ENCODE measurements around the gene FUT7.
"Not testable (repeated sequence)": the region's sequence is repeated elsewhere in the genome, so short reads cannot be mapped to it uniquely, and the experiment has no call there.

FUT7 gene

DNA sequence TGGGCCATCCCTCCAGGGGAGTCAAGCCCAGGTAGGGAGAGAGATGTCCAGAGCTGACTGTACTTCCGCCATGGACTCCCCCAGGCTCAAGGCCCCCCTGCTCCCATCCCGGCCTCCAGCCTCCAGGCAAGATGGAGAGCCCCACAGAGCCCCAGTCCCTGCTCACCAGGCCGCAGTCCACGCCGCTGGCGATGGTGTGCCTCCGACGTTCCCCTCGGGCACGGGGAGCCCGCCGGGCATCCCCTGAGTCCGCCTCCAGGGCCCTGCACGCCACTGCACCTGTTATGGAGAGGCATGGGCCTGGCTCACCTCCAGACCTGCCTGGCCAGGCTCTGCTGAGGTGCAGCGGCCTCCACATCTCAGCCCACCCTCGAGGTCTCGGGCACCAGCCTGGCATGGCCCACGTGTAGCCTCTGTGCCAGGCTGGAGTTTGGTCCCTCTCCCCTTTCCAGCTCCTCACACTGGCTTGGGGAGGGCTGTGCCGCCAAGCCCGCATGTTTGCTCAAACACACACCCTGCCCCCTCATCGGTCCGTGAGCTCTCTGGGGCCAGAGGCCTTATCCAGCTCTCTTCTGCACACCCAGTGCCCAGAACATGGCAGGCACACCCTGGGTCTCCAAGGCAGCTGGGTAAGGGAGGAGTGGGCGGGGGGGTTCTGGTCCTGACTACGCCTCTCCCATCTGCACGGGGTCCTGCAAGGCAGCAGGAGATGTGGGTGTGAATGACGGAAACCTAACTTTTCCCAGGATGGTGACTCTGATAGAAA is 34.4 kb upstream of the FUT7 start:
- FAIRE-seq = no peak

- no peak for FAIRE-seq
Observed at GRCh38 chr9:137065336-137065967, 33.6 kb upstream of the FUT7 start.

DNA sequence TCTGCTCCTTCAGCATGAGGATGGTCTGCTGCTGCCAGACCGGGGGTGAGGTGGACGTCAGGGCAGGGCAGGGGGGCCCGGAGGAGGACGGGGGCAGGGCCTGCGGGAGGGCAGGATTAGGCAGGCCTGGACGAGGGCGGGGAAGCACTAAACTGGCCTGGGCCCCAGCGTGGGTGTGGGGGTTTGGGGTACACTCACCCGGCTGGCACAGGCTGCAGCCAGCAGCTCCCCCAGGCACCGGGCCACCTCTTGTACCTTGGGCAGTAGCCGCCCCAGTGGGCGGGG is 32.9 kb upstream of the FUT7 start:
- no peak for FAIRE-seq

GRCh38 chr9:137064027-137064879 is 32.4 kb upstream of the FUT7 start:
- FAIRE-seq = no peak

DNA sequence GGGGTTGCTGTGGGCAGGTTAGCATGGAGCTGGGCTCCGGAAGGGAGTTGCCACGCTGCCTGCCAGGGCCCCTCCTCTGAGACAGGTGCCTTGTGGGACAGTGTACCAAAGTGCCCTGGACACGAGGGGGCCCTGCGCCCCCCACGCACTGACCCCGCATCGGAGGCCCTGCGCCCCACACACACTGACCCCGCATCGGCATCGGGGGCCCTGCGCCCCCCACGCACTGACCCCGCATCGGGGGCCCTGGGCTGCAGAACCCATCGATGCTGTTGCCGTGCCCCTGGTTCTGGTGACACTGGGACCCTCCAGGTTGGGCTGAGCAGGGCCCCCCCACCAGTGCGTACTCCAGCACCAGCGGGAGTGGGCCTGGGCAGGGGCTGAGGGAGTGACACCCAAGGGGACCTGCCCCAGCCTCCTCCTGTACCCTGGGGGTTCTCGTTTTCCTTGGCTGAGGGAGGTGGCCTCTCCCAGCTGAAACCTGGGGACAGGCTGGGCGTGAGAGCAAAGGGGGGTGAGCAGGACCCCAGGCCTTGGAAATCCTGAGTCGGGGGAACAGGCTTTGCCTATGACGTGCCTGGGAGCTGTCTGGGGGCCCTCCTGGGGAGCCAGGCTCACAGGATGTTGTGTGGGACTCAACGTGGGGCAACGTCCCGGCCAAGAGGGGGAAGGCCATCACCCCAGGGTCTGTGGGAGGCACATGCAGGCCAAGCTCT is 31.6 kb upstream of the FUT7 start:
- FAIRE-seq = no peak

- not testable (repeated sequence) for FAIRE-seq
Observed at GRCh38 chr9:137062798-137063197, 30.9 kb upstream of the FUT7 start.

DNA sequence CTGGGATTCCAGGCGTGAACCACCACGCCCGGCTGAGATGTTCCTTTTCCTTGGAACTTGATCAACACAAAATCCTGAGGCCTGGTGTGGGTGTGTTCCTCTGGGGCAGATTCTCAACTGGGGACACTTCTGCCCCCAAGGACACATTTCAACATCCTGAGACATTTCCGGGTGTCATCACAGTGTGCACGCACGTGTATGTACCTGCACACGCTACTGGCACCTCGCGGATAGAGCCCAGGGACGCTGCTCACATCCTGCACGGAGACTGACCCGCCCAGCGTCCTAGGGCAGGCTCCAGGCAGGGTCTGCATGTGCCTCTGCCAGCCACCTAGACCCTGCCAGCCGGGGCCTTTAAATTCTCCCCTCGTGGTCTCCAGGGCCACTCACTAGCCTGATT is 30.5 kb upstream of the FUT7 start:
- FAIRE-seq = no peak

DNA sequence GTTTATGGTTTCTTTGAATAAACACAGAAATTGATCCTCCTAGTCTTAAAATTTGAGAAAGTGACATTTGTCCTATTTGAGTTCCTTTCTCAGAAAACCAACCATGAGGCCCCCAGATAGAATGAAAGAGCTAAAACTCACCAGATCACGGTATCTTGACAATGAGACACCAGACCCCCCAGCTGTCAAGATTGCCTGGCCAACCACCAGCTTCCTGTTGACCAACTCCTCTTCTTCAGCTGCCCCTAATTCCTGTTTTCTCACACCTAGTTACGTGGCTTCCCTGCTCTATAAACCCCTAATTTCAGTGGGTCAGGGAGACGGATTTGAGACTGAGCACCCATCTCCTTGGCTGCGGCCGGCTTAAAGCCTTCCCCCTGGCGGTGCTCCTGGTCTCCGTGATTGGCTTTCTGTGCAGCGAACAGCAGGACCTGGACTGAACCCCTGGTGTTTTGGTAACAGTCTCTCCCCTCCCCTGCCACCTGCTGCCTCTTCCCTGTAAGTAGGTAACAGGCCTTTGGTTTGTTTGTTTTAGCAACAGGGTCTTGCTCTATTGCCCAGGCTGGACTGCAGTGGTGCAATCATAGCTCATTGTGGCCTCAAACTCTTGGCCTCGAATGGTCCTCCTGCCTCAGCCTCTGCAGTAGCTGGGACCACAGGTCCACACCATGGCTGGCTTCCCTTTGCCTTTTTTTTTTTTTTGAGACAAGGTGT is 26.8 kb upstream of the FUT7 start:
- FAIRE-seq = no peak

DNA sequence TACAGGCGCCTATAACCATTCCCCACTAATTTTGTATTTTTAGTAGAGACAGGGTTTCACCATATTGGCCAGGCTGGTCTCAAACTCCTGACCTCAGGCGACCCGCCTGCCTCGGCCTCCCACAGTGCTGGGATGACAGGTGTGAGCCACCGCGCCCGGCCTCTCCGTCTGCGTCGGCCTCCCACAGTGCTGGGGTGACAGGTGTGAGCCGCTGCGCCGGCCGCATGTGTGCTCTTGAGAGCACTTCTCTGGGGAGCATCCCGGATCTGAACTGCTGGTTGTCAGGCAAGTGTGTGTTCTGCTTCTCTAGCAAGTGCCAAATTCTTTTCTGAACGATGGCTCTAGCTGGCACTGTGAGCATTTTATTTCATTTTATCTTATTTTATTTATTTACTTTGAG is 25.7 kb upstream of the FUT7 start:
- no peak for FAIRE-seq

- no peak for FAIRE-seq
Observed at GRCh38 chr9:137056739-137057415, 25.0 kb upstream of the FUT7 start.

- no peak for FAIRE-seq
Observed at GRCh38 chr9:137055385-137056364, 23.8 kb upstream of the FUT7 start.

GRCh38 chr9:137054932-137055384 is 23.1 kb upstream of the FUT7 start:
- FAIRE-seq = no peak

- no peak for FAIRE-seq
Observed at GRCh38 chr9:137053944-137054931, 22.4 kb upstream of the FUT7 start, which contains the start of gene ENTPD2. Gene ENTPD2, minus strand, starts transcription at chr9:137054061. Its CDS starts 64 bp downstream, at chr9:137053997.

DNA sequence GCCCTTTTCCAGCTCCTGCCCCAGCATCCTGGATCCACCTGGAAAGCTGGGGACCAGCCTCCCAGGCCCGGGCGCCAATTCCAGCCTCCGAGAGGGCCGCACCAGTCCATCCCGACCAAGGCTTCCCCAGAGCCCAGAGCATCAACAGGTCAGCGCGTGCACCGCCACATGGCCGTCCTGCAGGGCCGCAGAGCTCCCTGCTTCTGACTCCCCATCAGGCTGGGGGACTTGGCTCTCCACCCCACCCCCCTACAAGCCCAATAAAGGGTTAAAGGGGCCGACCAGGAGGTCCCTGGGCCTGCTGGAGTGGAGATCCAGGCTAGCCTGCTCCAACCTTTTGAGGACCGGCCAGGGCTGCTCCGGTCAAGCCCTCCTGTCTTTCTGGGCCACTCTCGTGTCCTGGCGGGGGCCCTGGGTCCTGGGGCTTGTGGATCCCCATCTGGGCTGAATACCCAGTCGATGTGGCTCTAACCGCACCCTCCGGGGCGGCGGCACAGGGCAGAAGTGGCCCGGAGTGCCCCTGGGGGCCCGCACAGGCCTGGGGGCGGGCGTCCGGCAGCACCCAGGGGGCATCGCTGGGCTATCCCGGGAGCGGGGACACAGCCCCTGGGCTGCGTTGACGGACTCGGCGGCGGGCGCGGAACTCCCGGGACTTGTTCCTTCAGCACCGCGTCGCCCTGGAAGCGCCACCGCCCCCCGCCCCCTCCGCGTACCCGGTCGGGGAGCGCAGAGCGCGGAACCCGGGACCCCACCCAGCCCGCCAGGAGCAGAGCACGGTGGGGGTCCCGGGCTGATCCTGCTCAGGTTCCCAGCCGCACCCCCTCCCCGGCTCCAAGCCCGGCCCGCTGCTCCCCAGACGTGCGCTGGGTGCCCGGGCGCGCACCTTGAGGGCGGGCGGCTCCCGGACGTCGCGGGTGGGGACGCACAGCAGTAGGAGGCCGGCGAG is 21.4 kb upstream of the FUT7 start:
- FAIRE-seq = no peak

GRCh38 chr9:137052293-137052692 is 20.4 kb upstream of the FUT7 start:
- FAIRE-seq = no peak

- no peak for FAIRE-seq
Observed at GRCh38 chr9:137051145-137051724, 19.3 kb upstream of the FUT7 start.

DNA sequence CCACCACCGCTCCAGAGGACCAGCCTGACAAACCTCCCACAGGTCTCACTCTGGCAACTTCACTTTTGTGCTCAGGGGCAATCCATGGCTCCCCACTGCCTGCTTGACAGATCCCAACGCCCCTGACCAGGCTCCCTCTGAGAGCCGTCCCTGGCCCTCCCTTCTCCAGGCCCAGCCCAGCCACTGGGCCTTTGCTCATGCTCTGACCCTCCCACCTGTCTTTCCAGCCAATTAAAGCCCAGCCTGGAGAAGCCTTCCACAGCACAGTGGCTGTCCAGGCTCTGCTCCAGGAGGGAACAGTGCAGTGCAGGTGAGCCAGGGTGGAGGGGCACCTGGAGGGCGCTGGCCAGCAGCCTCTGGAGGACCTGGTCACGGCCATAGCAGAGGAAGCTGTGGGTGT is 18.7 kb upstream of the FUT7 start:
- no peak for FAIRE-seq
